DOHH2 (cell line): Measurements from ENCODE around the gene COA7.

Source experiments
- H3F3A ChIP-seq: fragments of 200-600 bp; sonication (generic), shearing (Covaris generic); 2 replicates; pipeline ENCODE4 v1.6.0; 2016; ENCODE audit warnings: antibody characterized with exemption, mild to moderate bottlenecking; ENCODE audit not compliant: control insufficient read depth, insufficient read depth
- H3K27ac ChIP-seq: fragments of 200-600 bp; sonication (generic); 2 replicates; pipeline ENCODE4 v1.5.1; 2014; ENCODE audit warnings: low read depth, mild to moderate bottlenecking, low read length, moderate library complexity
- H3K27me3 ChIP-seq: fragments of 200-600 bp; sonication (generic); 2 replicates; pipeline ENCODE4 v1.6.1; 2014; ENCODE audit warnings: mild to moderate bottlenecking, low read length, mixed read lengths; ENCODE audit not compliant: control insufficient read depth
- H3K36me3 ChIP-seq: fragments of 200-600 bp; sonication (generic); 2 replicates; pipeline ENCODE4 v1.6.1; 2014; ENCODE audit warnings: mild to moderate bottlenecking, low read length, moderate library complexity, mixed read lengths; ENCODE audit not compliant: control insufficient read depth
- H3K4me1 ChIP-seq: fragments of 200-600 bp; sonication (generic); 2 replicates; pipeline ENCODE4 v1.6.1; 2014; ENCODE audit warnings: mild to moderate bottlenecking, low read length, mixed read lengths; ENCODE audit not compliant: control insufficient read depth
- H3K4me2 ChIP-seq: fragments of 200-600 bp; sonication (generic); 2 replicates; pipeline ENCODE4 v1.6.0; 2014; ENCODE audit warnings: mild to moderate bottlenecking, low read length, moderate library complexity
- H3K4me3 ChIP-seq: fragments of 200-600 bp; sonication (generic); 2 replicates; pipeline ENCODE4 v1.5.1; 2014; ENCODE audit warnings: mild to moderate bottlenecking, low read length, mixed read lengths
- H3K79me2 ChIP-seq: fragments of 200-600 bp; sonication (generic); 2 replicates; pipeline ENCODE4 v1.6.1; 2014; ENCODE audit warnings: mild to moderate bottlenecking, low read length, mixed read lengths; ENCODE audit not compliant: control insufficient read depth
- H3K9me2 ChIP-seq: fragments of 200-600 bp; sonication (generic); replicated peaks from 2 replicates; pipeline ENCODE4 v1.6.1; 2014; ENCODE audit warnings: mild to moderate bottlenecking, low read length, mixed read lengths; ENCODE audit not compliant: control insufficient read depth
- H3K9me3 ChIP-seq: fragments of 200-600 bp; sonication (generic); 2 replicates; pipeline ENCODE4 v1.6.1; 2014; ENCODE audit warnings: antibody characterized with exemption, low read length, mixed read lengths; ENCODE audit not compliant: control insufficient read depth, insufficient read depth
- H4K20me1 ChIP-seq: fragments of 200-600 bp; sonication (generic); 2 replicates; pipeline ENCODE4 v1.6.0; 2014; ENCODE audit warnings: low read depth, mild to moderate bottlenecking, antibody characterized with exemption, low read length, moderate library complexity; ENCODE audit not compliant: control insufficient read depth, insufficient read depth
- EZH2phosphoT487 ChIP-seq: fragments of 200-600 bp; sonication (generic); IDR thresholded peaks from 2 replicates; pipeline ENCODE4 v1.6.1; 2017; ENCODE audit warnings: borderline replicate concordance, mild to moderate bottlenecking, antibody characterized with exemption, low read length, moderate library complexity, mixed read lengths
- TF ChIP-seq, protein P1 (sequence below): fragments of 200-600 bp; sonication (generic); IDR thresholded peaks from one replicate; pipeline ENCODE4 v1.5.1; 2014; ENCODE audit warnings: antibody characterized with exemption, mild to moderate bottlenecking, low read depth, low read length; ENCODE audit not compliant: poor library complexity, severe bottlenecking

The COA7 gene

DNA sequence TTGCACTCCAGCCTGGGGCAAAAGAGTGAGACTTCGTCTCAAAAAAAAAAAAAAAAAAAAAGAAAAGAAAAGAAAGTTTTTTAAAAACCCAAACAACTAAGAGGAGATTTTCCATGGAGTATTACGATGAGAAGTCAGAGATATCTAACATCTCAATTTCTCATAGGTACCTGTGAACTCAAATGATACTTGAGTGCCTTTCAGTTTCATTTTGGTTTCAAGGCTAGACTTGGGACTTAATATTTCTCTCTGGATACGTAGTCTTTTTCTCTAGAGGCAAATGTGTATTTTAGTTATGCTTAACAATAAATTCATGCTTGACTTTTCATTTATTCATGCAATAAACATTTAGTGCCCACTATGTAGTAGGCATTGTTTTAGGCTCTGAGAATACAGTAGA, 43.1 kb upstream of the COA7 start:
- Histone ChIP-seq H3F3A (peaks cover 3% of the 10 kb centered on the region; the same call in 1 of the 2 replicates), H4K20me1 (0 out of 2 replicates have a peak, but pooled peaks cover 2% of the 10 kb centered on the region), H3K27ac (no peak overlapping the region), H3K36me3 (no peaks in the 10 kb centered on the region), H3K4me2 (no peak overlapping the region), H3K4me1 (no peaks in the 10 kb centered on the region), H3K79me2 (peaks cover 33% of the 10 kb centered on the region), H3K9me2 (no peaks in the 10 kb centered on the region), H3K4me3 (no peak overlapping the region), H3K9me3 (no peaks in the 10 kb centered on the region), H3K27me3 (no peaks in the 10 kb centered on the region)
- no peak for TF ChIP-seq EZH2phosphoT487
- TF ChIP-seq, protein P1, sequence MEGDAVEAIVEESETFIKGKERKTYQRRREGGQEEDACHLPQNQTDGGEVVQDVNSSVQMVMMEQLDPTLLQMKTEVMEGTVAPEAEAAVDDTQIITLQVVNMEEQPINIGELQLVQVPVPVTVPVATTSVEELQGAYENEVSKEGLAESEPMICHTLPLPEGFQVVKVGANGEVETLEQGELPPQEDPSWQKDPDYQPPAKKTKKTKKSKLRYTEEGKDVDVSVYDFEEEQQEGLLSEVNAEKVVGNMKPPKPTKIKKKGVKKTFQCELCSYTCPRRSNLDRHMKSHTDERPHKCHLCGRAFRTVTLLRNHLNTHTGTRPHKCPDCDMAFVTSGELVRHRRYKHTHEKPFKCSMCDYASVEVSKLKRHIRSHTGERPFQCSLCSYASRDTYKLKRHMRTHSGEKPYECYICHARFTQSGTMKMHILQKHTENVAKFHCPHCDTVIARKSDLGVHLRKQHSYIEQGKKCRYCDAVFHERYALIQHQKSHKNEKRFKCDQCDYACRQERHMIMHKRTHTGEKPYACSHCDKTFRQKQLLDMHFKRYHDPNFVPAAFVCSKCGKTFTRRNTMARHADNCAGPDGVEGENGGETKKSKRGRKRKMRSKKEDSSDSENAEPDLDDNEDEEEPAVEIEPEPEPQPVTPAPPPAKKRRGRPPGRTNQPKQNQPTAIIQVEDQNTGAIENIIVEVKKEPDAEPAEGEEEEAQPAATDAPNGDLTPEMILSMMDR, result no peak

DNA sequence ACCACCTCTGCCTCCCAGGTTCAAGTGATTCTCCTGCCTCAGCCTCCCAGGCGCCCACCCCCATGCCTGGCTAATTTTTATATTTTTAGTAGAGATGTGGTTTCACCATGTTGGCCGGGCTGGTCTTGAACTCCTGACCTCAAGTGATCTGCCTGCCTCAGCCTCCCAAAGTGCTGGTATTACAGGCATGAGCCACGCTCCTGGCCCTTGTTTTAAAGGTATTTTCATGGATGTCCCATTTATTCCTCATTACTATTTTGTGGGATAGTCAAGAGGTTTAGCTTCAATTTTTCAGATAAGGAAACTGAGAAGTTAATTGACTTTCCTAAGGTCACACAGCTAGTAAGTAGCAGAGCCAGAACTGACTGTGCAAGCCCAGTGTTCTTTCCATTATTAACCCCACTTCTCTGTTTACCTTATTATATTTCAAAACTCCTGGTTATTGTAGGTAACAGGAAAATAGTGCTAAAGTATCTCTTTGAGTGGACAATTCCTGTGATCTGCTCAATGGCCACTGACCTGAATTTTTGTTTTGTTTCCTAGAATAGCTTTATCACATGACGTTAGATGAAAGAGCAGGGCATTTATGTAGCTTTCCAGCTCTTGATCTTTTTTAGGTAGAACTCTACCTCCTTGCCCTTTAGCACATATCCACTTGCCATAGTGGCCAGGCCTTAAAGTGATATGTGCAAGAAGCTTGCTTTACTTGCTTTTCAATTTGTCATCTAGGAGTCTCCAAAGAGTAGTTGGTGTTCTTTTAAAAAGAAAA, 41.7 kb upstream of the COA7 start:
- no peaks in the 10 kb centered on the region for H3K4me1 ChIP-seq
- H3K36me3 ChIP-seq, result no peaks in the 10 kb centered on the region
- H3K27me3 ChIP-seq, result no peaks in the 10 kb centered on the region
- H3K27ac ChIP-seq, result no peak overlapping the region
- H4K20me1 ChIP-seq, result 0 out of 2 replicates have a peak, but pooled peaks cover under 1% of the 10 kb centered on the region
- peaks cover 3% of the 10 kb centered on the region; the same call in 1 of the 2 replicates for H3F3A ChIP-seq
- H3K9me3 ChIP-seq, result no peaks in the 10 kb centered on the region
- no peak overlapping the region for H3K4me3 ChIP-seq
- TF ChIP-seq, protein P1, result no peak
- TF ChIP-seq EZH2phosphoT487, result no peak
- no peak overlapping the region for H3K4me2 ChIP-seq
- H3K9me2 ChIP-seq, result no peaks in the 10 kb centered on the region
- peaks cover 35% of the 10 kb centered on the region for H3K79me2 ChIP-seq

DNA sequence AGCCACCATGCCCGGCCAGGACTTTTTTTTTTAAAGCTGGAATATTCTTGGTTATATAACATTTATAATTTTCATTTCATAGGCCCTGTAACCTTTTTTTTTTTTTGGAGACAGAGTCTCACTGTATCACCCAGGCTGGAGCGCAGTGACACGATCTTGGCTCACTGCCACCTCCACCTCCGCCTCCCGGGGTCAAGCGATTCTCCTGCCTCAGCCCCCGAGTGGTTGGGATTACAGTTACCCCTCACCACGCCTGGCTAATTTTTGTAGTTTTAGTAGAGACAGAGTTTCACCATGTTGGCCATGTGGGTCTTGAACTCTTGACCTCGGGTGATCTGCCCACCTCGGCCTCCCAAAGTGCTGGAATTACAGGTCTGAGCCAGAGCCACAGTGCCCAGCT, 40.7 kb upstream of the COA7 start:
- no peak overlapping the region for H3K4me3 ChIP-seq
- H4K20me1 ChIP-seq, result 0 out of 2 replicates have a peak, but pooled peaks cover 3% of the 10 kb centered on the region
- peaks cover 38% of the 10 kb centered on the region for H3K79me2 ChIP-seq

More for the DNA sequence above, 40.7 kb upstream of the COA7 start:
- Histone ChIP-seq H3K27me3 (no peaks in the 10 kb centered on the region), H3K4me1 (no peaks in the 10 kb centered on the region), H3K36me3 (no peaks in the 10 kb centered on the region), H3K9me2 (no peaks in the 10 kb centered on the region), H3K4me2 (no peak overlapping the region), H3K9me3 (no peaks in the 10 kb centered on the region), H3F3A (no peaks in the 10 kb centered on the region), H3K27ac (no peak overlapping the region)
- no peak for TF ChIP-seq EZH2phosphoT487
- TF ChIP-seq, protein P1, result no peak
